ENCODE measurements around the gene YAP1. TPM values are rescaled to one million over a fixed set of nuclear protein-coding genes. Genes with fewer than 3 reads are reported as not detected.

The YAP1 gene
- polyA plus RNA-seq, 4 donors, result 171 to 199 (median 186) TPM

DNA sequence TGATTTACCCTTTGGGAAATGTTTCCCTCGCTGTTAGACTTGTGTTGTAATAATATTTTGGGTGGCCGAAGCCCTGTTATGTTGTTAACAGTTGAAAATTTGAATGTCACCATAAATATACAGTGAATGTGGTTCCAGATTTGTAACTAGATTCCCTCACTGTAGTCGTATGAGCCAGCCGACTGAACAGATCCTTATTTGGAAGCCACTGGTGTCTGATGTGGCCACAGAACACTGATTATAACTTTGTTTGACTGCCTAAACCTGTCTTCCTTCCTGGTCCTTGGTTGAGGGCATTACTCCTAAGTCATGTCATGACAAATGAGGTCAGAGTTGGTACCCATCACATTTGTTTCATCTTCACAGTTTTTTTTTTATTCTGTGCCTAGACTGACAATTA is 45.4 kb downstream of the YAP1 start:
- DNase-seq (ENCODE audit: low read depth in 4 of 4, low spot score in 2 of 4), result no peak

DNA sequence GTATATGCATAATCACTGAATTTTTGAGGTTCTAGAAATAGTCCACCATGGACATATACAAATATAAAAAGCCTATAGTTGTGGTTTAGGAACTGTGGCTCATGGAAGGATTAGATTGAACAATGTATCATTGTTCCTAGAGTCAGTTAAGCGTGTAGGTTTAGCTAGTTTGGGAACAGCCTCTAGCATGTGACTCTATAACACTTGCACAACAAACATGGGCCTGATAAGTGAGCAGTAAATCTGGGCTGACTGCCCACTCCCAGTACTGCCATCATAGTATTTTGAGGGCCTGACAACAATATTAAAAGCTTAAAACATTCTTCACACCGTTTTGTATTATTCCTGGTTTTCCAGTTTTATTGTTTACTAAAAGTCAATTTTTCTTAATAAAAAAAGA is 47.0 kb downstream of the YAP1 start:
- DNase-seq (ENCODE audit: low read depth in 4 of 4, low spot score in 2 of 4), result no peak

DNA sequence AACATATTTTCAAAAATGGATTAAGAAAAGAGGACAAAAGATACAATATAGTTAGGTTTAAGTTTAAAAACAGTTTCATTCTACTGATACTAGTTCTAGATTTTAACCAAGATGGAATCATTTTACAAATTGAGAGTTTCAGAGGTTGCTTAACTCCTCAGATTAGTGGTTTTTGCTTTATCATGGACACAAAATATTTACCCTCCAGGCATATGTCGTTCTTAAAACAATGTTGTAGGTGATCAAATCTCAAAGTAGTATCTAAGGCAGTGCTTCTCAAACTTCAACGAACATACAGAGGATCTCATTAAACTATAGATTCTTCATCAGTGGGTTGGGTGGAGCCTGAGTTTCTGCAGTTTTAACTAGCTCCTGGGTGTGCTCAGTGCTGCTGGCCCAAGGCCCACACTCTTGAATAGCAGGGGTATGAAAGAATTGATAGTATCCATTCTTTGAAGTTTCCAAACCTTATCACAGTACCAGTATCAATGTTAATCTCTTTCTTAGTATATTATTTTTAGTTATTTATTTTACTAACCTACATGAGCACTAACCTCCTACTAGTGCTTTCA is 48.0 kb downstream of the YAP1 start:
- no peak for DNase-seq (ENCODE audit: low read depth in 4 of 4, low spot score in 2 of 4)

DNA sequence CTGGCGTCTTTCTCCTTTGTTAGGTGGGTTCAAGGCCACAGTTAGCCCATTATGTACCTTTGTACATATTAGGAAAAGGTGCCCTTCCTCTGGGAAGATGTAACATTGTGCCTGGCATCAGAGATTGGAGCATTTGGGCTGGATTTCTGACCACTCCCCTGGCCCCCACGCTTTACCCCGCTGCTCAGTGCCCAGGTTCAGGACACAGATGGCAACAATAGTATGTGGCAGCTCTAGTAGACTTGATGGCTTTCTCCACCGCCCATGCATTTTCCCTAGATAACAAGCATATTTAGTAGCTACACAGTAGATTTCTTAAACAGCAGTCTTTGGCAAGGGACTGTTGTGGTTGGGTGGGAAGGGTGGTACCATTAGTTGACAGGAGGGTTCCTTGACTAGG is 53.1 kb downstream of the YAP1 start:
- DNase-seq (ENCODE audit: low read depth in 4 of 4, low spot score in 2 of 4), result no peak

DNA sequence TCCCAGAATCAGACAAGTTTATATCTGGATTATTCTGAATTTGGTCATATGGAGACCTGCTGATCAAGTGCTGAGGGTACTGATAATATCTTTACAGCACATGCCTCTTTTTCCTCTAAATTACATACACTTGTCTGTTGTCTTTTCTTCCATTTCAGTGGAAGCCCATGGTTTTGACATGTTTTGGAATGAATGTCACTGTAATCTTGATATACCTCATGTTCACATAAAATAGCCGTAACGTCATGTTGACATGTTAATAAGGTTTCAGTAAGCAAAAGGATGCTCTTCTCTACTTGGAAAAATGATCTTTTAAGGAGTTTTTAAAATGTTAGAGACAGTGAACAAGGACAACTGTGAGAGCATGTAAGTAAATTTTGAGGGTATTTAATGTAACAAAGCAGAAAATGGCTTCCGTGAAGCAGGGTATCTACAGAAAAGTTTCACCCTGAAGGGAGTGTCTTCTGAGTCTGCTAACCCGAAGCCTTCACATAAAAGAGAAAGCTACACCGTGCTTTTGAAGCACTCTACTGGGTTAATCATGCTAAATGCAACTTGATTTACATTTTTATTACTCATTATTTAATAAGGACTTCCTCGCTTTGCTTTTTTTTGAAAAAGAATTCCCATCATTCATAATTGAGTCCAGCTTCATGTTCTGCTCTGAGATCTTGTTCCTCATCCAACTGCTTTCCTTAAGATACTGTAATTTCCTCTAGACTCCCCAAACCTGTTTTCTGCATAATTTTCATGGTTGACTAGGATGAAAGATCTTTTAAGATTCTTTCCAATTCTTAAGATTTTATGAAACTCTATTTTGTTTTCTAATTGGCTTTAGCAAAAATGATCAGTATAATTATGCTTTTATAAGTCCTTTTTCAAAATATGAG is 56.2 kb downstream of the YAP1 start:
- no peak for DNase-seq (ENCODE audit: low read depth in 4 of 4, low spot score in 2 of 4)

DNA sequence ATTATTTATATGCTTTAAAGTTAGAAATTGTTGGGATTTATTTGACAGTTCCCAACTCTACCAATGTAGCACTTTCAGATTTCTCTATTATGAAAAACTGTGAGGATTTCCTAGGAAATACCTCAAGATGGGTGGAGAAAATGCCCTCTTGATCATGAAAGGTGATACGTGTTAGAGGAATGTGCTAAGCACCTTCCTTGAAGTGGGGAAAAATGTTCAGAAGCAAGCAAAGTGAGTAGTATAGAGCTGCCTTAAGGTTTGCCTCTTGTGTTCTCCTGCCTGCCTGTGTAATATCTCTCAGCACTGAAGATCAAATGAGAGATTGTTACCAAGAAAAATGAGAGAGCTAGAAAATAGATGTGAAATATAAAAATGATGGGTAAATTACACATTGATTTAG is 58.2 kb downstream of the YAP1 start:
- no peak for DNase-seq (ENCODE audit: low read depth in 4 of 4, low spot score in 2 of 4)

DNA sequence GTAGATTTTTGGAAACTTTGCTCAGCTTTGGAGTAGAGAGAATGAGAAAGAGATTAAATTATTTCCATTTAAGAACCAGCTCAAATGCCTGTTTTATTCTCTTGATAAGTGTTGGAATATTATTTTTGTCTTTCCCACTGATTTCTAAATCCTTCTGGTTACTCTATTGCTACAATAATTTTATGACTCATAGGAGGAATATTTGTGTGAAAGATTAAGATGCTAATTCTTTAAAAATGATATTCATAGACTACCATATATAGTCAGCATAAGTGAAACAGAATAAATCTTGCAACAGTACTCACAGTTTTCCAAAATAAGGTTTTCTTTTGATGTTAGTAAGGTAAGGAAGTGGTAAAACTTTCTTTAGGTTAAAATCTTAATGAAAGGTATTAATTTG is 60.9 kb downstream of the YAP1 start:
- no peak for DNase-seq (ENCODE audit: low read depth in 4 of 4, low spot score in 2 of 4)

DNA sequence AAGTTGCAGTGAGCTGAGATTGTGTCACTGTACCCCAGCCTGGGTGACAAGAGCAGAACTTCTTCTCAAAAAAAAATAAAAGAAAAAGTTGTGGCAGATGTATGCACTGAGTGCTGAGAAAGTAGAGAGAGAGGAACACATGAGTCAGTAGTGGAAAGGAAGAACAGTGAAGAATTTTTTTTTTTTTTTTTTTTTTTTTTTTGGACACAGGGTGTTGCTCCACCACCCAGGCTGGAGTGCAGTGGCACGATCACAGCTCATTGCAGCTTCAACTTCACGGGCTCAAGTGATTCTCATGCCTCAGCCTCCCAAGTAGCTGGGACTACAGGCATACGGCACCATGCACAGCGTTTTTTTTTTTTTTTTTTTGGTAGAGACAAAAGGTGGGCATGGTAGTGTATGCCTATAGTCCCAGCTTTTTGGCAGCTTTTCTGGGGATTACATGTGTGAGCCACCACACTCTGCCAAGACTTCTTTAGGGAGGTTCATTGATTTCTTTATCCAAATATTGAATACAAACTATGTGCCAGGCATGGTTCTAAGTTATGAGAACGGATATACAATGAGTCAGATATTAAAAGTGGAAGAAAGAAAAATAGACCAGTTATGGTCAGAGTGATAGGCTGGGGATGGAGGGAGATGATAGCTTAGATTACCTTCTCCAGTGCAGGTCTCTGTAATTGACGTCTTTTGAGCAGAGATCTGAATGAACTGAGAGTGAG is 62.0 kb downstream of the YAP1 start:
- no peak for DNase-seq (ENCODE audit: low read depth in 4 of 4, low spot score in 2 of 4)

DNA sequence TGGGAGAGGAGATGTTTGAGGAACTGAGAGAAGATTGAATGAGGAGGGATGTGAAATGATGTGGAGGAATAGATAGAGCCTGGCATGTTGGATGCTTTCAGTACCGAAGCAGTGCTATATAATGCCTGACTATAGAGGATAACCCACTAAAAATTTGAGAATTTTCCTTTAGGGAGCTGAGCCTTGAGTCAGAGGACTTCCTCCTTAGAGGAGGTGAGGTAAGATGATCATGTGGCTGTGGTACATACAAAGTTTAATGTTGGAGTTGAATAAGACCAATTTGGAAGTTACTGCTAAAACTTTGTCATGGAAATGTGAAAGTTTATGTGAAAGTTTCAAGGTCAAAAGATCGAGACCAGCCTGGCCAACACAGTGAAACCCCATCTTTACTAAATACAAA is 66.9 kb downstream of the YAP1 start:
- no peak for DNase-seq (ENCODE audit: low read depth in 4 of 4, low spot score in 2 of 4)

DNA sequence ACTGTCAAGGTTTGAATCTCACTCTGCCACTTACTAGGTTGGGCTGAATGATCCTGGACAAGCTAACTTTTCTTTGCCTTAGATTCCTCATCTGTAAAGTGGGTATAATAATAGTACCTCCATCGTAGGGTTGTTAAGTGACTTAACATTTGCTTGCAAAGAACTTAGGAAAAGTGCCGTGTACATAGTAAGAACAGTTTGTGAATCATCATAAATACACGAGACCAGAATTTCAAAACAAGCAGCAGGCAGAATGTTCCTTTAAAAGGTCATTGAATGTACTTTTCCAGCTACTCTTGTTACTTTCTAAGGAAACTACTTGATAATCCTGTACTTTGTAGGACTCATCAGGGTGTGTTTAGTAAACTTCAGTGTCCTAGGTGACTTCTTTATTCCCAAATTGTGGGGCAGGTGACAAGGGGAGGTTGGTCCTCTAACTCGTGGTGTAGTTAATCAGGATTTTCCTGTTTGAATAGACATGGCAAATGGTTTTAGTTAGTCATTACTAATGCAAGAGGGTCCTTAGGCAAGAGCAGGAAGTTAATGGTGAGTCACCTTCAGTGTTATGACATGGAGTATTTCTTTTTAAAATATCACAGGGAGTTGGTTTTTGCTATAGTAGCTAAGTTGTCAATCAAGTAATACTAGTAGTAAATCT is 67.9 kb downstream of the YAP1 start:
- DNase-seq (ENCODE audit: low read depth in 4 of 4, low spot score in 2 of 4), result no peak

DNA sequence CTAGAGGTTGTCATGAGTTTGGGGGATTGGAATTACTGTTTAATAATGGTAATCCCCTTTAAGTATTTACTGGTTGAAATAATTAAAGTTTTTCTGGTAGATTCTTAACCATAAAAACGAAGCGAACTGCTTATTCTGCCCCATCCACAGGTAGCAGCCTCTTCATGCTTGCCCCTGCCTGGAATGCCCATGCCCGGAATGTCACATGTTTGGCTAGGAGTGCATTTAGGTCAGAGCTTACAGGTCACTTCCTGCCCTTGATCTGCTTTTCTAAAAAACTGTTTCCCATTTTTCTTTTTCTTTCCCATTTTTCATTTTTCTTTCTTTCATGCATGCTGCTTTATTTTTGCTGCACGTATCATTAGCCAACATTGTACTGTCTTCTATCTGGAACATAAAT is 69.1 kb downstream of the YAP1 start:
- DNase-seq (ENCODE audit: low read depth in 4 of 4, low spot score in 2 of 4), result no peak

DNA sequence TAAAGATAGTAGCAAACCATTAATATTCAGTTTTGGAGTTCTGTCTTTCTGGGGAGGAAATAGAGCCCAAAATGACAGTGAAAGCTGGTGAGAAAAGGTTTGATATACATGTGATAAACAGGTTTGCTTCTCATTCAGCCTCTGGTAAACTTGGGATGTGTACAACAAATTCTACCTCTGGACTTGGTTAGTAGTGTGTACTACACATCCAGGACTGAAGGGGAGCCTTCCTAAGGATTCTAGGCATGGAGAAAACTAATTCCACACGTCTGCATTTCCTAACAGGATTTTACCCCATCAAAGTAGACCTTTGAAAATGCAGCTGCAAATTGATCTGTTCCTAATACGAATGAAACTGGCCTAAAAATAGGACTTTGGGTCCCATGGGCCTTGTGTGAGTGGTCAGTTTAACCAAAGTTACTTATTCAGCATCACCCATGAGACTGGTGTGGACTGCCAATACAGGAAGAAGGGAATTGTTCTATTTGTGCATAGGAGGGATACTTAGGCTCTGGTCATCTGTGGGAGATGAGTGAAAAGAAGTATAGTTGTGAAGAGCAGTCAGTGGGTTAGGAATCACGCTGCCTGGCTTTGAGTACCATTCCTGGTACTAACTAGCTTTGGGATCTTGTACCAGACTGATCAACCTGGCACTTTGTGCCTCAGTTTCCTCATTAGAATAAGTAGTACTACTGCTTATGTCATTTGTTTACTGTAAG is 74.2 kb downstream of the YAP1 start:
- no peak for DNase-seq (ENCODE audit: low read depth in 4 of 4, low spot score in 2 of 4)

DNA sequence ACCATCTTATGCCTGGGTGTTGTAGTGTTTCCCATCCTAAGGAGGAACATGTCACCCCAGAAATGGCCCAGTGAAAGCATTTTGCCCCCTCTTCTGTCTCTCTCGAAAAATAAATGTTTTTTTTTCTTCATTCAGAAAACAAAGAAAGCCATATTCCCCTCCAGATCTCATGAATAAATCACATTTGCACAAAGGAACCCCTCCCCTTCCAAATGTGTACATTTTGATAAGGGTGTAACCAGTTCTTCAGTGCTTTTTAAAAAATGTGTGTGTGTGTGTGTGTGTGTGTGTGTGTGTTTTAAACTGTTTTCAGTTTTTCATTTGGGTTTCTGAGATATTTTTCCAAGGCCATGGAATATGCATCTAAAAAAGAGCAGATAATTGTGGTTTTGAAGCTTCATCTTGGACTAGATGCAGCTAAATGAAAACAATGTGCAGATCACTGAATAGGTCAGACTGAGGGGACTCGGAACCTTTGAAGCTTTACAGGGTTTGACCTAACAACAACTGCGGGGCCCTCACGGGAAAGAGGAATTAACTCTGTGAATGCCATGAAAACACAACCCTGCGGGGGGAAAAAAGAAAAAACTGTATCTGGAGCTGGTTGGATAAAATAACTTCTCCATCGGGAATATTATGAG is 76.4 kb downstream of the YAP1 start:
- DNase-seq (ENCODE audit: low read depth in 4 of 4, low spot score in 2 of 4), result no peak

DNA sequence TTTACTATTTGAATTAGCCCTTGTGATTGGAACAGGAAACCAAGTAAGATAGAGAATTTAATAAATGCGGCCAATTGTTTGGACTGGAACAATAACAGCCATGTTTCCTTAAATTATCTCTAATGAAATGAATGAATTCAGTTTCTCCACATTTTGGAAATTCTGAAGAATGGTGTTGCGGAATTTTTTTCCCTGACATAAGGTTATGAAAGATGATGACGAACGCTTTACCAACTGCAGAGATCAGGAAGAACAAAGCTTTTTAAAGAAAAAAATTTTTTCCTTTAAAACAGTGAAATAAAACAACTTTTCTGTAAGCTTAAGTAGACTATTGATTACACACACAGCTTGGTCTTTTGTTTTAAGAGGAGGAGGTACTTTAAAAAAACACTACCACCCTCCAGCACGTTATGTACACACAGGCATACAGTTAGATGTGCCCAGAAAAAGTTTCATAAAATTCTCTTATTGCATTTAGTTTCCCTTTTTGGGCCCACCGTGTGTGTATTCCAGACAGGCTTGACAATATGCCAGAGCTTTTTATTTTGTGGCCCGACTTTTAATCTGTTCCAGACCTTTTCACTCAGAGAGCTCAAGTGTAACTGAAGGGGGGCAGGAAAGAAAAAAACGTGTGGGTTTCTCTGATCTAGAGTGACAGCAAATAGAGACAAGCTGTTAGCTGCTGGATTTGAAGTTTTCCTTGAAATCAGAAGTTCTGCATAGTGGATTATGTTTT is 77.3 kb downstream of the YAP1 start:
- peak in 1 of 4 donors; percentile 52 for DNase-seq (ENCODE audit: low read depth in 4 of 4, low spot score in 2 of 4)

DNA sequence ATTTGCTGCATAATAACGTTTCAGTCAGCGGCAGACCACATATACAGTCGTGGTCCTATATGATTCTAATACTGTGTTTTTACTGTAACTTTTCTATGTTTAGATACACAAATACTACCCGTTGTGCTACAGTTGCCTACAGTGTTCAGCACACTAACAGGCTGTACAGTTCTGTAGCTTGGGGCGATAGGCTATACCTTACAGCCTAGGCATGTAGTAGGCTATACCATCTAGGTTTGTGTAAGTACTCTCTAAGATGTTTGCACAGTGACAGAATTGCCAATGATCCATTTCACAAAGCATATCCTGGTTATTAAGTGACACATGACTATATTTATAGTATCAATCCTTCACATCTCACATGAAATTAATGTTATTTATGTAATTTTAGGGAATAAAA is 78.2 kb downstream of the YAP1 start:
- DNase-seq (ENCODE audit: low read depth in 4 of 4, low spot score in 2 of 4), result no peak

DNA sequence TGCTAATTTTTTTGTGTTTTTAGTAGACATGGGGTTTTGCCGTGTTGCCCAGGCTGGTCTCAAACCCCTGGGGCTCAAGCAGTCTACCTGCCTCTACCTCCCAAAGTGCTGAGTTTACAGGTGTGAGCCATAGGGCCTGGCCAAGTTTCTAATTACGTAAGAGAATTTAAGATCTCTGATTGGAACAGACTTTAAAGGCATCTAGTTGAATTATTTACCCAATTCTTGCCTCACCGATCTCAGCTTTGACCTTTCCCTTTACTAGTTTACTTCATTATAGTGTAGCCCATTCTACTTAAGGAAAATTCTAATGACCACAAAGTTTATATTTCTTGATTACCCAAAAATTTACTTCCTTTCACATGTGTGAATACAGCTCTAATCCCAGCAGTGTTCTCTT is 81.6 kb downstream of the YAP1 start:
- no peak for DNase-seq (ENCODE audit: low read depth in 4 of 4, low spot score in 2 of 4)

DNA sequence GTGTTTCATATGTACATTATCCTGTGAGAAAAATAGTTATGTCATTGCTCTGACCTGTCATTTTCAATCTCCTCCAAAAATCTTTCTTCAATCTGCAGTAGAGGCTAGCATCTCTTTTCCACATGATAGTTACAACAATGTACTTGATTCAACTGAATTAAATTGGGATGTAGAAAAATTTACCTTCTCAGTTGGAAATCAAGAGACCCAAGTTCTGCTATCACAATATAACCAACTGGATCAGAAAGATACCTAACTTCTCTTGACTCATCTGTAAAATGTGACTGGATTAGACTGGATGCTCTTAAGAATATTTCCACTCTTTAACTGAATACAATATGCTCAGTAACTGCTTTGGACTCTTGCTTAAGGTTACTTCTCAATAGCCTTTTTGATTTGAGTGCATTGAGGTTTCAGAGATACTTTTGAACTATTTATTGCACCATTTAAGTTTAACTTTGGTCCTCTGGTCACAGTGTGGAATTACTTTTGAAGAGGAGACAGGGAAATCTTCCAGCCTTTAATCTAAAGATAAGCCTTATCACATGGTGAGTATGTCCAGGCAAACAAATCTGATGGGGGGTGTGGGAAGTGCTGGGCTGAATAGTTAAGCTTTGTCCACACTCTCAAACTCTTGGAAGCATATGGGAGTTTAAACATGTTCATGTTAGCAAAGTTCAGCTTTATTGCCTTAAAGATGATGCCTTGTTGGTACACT is 82.3 kb downstream of the YAP1 start:
- no peak for DNase-seq (ENCODE audit: low read depth in 4 of 4, low spot score in 2 of 4)

DNA sequence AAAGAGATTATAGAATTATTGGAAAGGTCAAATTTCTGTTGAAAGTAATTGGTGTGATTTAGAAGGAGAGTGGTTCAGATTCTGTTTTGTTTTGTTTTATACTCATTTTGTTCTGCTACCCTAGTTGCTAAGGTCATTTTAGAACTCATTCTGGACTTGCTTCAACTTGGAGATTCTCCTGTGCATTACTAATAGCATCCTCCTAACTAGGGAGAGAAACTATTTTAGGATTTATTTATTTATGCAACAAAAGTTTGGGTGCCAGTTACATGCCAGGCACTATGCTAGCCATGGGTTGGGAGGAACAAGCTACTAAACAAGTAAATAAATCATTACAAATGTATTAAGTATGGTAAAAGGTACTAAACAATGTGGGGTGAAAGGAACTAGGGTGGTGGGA is 84.0 kb downstream of the YAP1 start:
- no peak for DNase-seq (ENCODE audit: low read depth in 4 of 4, low spot score in 2 of 4)

DNA sequence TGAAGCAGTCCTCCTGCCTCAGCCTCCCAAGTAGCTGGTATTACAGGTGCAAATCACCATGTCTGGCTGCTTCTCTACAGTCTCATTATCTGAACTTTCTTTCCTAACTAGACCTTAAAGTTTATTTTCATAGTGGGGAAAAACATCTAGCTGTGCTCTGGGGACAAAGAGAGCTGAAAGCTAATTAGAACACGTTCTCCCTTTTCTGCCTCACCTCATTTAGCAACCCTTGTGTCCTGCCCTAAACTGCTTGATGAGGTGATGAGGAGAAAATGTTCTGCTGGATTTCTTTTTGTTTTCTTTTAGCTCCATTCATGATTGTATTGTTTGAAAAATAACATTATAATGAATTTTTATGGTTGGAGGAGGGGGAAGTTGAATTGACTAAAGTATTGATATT is 84.7 kb downstream of the YAP1 start:
- DNase-seq (ENCODE audit: low read depth in 4 of 4, low spot score in 2 of 4), result no peak

Data from left renal cortex interstitium (tissue), 4 donors.